Activated CD4-positive, alpha-beta T cell treated with anti-CD3 and anti-CD28 coated beads, Interleukin-2, amount 50 U/mL, for 24 hours (primary cell): ENCODE results near the gene FIP1L1.

ENCODE experiments used
- DNase-seq, 2 donors: peaks; one replicate each; pipeline ENCODE4 v3.0.0-alpha.2; 2020; ENCODE audit warnings: low read depth in 1 of 2, low spot score in 1 of 2

FIP1L1 gene

DNA sequence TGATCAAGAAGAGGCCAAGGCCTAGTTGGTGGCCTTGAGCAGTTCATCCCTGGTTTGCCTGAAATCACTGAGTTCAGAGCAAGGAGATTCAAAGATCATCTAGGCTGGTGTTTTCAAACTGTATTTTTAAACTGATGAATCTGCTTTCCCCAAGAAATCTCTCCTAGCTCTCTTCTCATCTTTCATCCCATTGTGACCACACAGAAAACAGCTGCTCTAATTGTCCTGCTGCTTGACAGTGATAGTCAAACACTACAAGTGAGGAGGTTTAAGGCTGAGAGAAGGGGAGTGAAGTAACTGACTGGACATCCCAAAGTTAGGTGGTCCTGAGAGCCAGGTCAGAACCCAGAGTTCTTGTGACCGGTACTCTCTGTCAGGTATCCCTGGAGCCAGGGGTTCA, 122.3 kb downstream of the FIP1L1 start:
- DNase-seq: no peak

DNA sequence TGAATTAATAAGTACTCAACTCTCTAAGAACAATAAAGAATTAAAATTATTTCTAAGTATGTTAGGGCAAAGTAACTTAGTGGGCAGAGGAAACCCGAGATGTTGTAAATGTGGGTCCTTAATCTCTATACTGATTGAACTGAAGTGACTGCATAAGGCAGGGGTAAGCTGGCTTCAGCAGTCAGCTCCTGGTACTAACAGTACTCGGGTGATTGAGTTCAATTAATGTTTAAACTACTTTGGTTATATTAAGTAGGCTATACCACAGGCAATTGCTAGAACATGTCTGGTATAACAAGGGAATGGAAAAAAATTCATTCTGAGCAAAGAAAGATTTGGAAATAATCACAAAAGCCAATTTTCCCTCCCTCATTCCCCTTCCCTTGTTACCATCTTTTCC, 123.1 kb downstream of the FIP1L1 start:
- no peak for DNase-seq

- DNase-seq: no peak
These were observed 124.1 kb downstream of the FIP1L1 start for GRCh38 chr4:53501561-53501960.

- no peak for DNase-seq
These were observed 124.7 kb downstream of the FIP1L1 start for GRCh38 chr4:53502094-53502493.

DNA sequence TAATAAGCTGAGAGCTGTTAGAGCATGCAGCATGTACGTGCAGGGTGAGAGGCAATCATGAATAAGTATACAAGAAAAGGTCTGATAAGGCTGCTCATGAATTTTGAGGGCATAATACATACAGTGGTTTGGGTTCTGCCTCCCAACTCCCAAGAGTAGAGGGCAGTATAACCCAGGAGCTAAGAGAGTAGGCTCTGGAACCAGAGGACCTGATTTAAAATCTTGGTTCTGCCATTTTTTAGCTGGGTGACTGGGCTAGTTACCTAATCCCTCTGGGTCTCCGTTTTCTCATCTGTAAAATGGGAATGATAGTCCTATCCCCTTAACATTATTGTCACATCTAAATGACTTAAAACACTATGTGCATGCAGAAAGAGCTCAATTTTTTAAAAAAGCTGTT, 128.5 kb downstream of the FIP1L1 start:
- DNase-seq: no peak

DNA sequence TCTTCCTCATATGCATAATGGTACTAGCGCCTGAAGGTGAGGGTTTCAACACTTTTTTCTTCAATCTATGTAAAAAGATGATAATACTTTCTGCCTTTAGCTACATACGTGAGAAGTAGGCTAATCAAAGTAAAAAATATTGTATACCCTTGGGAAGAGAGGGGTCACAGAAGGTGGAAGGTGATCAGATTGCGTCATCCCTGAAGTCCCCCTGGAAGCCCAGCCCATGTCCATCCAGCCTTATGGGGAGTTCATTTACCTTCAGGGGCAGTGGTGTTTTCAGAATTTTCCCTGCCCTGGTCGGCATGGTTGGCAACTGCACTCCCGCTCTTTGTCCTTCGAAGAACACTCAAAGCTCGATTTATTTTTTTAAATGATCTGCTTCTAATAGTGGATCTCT, 129.6 kb downstream of the FIP1L1 start:
- DNase-seq: no peak

GRCh38 chr4:53507671-53508286, 130.3 kb downstream of the FIP1L1 start:
- no peak for DNase-seq

DNA sequence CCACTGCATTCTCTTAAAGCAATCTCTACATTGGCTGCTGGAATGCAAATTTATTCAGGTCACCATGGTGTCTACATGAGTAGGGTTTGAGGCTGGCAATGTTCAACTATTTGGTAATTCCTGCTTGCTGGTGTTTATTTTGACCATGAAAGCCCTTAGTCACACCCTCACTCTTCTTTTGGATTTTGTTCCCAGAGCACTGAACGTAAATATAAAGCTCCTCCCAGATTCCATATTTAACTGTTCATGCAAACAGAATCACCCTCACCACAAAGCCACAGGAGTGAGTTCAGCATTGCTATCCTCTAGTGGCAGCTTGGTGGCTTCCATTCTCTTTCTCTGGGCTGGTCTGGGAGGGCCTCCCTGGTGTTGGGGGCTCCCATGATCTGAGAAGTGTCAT, 131.0 kb downstream of the FIP1L1 start:
- no peak for DNase-seq

- DNase-seq: no peak
These were observed 132.9 kb downstream of the FIP1L1 start for GRCh38 chr4:53510321-53510720.
